A673 (cell line): Measurements from ENCODE around the gene BBS7. TPM values are rescaled to one million over a fixed set of nuclear protein-coding genes. Genes with fewer than 3 reads are reported as not detected.
A peak's percentile ranks its signal among the peaks of the same experiment; 100 is the strongest.

ENCODE experiments used
- BruUV-seq: library from RNA; stranded (reverse); fragments of 400-500 nt; replicated peaks from 2 replicates; lab custom pipeline; 2021; lab: Mats Ljungman, UMichigan
- CTCF ChIA-PET: fragments of 300-600 bp; sonication (Branson Sonifier 250); formaldehyde crosslinking; loops from one replicate; lab custom pipeline; 2022; ENCODE audit warnings: antibody characterized with exemption; lab: Charles Lee
- POLR2A ChIA-PET: fragments of 300-600 bp; sonication (Branson Sonifier 250); formaldehyde crosslinking; loops from one replicate; lab custom pipeline; 2022; ENCODE audit warnings: antibody characterized with exemption; ENCODE audit not compliant: low non-redundant PET; lab: Charles Lee
- DNase-seq: peaks from one replicate; pipeline ENCODE4 v3.0.0-alpha.2; 2015; ENCODE audit warnings: low spot score
- H3K27ac ChIP-seq: fragments of 200-600 bp; sonication (generic); 2 replicates; pipeline ENCODE4 v1.5.1; 2016; ENCODE audit warnings: mixed run types, low read depth, mild to moderate bottlenecking, mixed read lengths, antibody characterized with exemption, low read length; ENCODE audit not compliant: poor library complexity, severe bottlenecking
- H3K27me3 ChIP-seq: fragments of 200-600 bp; sonication (generic); replicated peaks from 2 replicates; pipeline ENCODE4 v1.6.1; 2017; ENCODE audit warnings: mixed run types, low read depth, mild to moderate bottlenecking, mixed read lengths, antibody characterized with exemption, low read length; ENCODE audit not compliant: insufficient read depth, poor library complexity
- H3K36me3 ChIP-seq: fragments of 200-600 bp; sonication (generic); 2 replicates; pipeline ENCODE4 v1.6.1; 2016; ENCODE audit warnings: mixed run types, mild to moderate bottlenecking, mixed read lengths, antibody characterized with exemption, low read length; ENCODE audit not compliant: insufficient read depth, poor library complexity, severe bottlenecking
- H3K4me1 ChIP-seq: fragments of 200-600 bp; sonication (generic); 2 replicates; pipeline ENCODE4 v1.6.1; 2017; ENCODE audit warnings: mixed run types, mild to moderate bottlenecking, mixed read lengths, antibody characterized with exemption, low read length; ENCODE audit not compliant: insufficient read depth, poor library complexity, severe bottlenecking
- H3K4me3 ChIP-seq: fragments of 200-600 bp; sonication (generic); 2 replicates; pipeline ENCODE4 v1.5.1; 2016; ENCODE audit warnings: low read depth, mixed run types, mild to moderate bottlenecking, mixed read lengths, low read length; ENCODE audit not compliant: poor library complexity, severe bottlenecking
- H3K9me3 ChIP-seq: fragments of 200-600 bp; sonication (generic); 2 replicates; pipeline ENCODE4 v1.6.1; 2016; ENCODE audit warnings: mixed run types, low read depth, mild to moderate bottlenecking, mixed read lengths, antibody characterized with exemption, low read length; ENCODE audit not compliant: poor library complexity, severe bottlenecking
- EZH2 ChIP-seq: fragments of 200-600 bp; sonication (generic); IDR thresholded peaks from 2 replicates; pipeline ENCODE4 v1.6.1; 2017; ENCODE audit warnings: borderline replicate concordance, low read depth, mild to moderate bottlenecking, mixed read lengths, antibody characterized with exemption, low read length; ENCODE audit not compliant: poor library complexity, severe bottlenecking
- intact Hi-C: fragments of 100-400 bp; cut with micrococcal nuclease; formaldehyde crosslinking; loops from one replicate; pipeline ENCODE4 v1.10.0; 2022; ENCODE audit not compliant: unreplicated experiment
- total RNA-seq: library from RNA; stranded (reverse); gene quantifications from 2 replicates; pipeline ENCODE4 v1.2.3, GENCODE V29; 2021
- TF ChIP-seq, protein P1 (sequence below): fragments of 300-800, 200-600 bp; sonication (generic); conservative IDR thresholded peaks from 2 replicates; pipeline ENCODE4 v1.5.1; 2017; ENCODE audit warnings: low read depth, mild to moderate bottlenecking, antibody characterized with exemption, low read length, moderate library complexity, mixed read lengths

Gene BBS7
- total RNA-seq, 1 experiment from 2014 or later, result 26.7 TPM

DNA sequence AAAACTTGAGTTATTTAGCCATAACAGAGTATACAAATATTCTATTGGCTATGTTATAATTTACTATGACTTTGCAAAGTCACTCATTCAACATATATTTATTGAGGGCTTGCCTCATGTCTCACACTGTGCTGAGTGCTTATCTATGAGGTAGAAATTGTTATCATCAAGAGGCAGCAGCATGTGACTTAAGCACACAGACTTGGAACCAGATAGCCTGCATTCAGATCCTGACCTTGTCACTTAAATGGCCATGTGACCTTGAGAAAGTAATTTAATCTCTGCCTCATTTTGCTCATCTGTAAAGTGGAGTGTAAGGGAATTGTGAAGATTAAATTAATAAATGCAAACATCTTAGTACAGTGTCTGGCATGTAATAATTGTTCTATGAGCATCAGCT, 79.3 kb downstream of the BBS7 start:
- no peak for TF ChIP-seq EZH2
- TF ChIP-seq, protein P1, sequence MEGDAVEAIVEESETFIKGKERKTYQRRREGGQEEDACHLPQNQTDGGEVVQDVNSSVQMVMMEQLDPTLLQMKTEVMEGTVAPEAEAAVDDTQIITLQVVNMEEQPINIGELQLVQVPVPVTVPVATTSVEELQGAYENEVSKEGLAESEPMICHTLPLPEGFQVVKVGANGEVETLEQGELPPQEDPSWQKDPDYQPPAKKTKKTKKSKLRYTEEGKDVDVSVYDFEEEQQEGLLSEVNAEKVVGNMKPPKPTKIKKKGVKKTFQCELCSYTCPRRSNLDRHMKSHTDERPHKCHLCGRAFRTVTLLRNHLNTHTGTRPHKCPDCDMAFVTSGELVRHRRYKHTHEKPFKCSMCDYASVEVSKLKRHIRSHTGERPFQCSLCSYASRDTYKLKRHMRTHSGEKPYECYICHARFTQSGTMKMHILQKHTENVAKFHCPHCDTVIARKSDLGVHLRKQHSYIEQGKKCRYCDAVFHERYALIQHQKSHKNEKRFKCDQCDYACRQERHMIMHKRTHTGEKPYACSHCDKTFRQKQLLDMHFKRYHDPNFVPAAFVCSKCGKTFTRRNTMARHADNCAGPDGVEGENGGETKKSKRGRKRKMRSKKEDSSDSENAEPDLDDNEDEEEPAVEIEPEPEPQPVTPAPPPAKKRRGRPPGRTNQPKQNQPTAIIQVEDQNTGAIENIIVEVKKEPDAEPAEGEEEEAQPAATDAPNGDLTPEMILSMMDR, result no peak
- peak overlapping the region; percentile 28 for H3K27ac ChIP-seq
- ChIA-PET POLR2A (no interaction called here), CTCF (no interaction called here)
- DNase-seq, result no peak
- no peaks in the 10 kb centered on the region for H3K9me3 ChIP-seq
- peaks cover 24% of the 10 kb centered on the region for H3K4me1 ChIP-seq
- no peaks in the 10 kb centered on the region for H3K36me3 ChIP-seq
- no TSS peak for BruUV-seq
- H3K27me3 ChIP-seq, result no peaks in the 10 kb centered on the region
- intact Hi-C loops, result no loop called here
- no peak overlapping the region for H3K4me3 ChIP-seq

DNA sequence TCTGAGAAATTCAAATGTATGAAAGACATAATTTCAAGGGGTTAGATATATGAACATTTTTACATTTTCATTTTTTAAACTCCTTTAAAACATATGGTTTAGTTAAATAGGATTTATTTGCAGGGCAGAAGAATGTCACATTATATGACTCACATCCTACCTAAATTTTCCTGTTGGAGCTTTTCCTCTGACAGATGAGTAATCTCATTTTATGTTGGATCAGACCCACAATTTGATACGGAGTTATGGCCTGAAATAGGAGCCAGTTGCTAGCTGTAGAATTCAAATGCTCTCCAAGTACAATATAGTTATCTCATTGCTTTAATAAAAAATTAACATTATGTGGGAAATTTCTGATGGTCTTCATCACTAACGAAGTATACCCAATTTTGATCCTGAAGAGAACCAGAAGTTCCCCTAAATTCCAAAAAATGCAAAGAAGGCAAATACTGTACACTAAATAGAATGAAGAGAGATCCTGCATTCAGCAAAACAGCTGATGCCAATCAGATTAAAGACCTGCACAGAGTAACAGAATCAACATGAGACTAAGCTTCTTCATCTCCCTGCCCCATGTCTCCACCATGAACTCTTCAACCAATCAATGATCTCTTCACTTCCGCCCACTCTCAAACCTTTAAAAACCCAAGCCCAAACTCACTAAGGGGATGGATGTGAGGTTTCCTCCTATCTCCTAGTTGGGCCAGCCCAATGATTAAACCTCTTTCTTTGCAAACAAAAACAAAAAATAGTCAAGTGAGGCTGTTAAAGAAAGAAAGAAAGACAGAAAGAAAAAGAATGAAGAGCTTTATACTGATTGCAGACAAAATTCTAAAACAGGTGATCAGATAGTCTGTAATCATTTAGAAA, 80.1 kb downstream of the BBS7 start:
- peak; percentile 76 for DNase-seq
- no TSS peak for BruUV-seq
- no peaks in the 10 kb centered on the region for H3K36me3 ChIP-seq
- H3K4me1 ChIP-seq, result peaks cover 24% of the 10 kb centered on the region
- POLR2A ChIA-PET, result interaction anchor here (0.6 kb wide), 1 partner anchor 40 kb away, joined by 3 read pairs; no protein-coding TSS in a partner anchor
- CTCF ChIA-PET, result no interaction called here
- no peaks in the 10 kb centered on the region for H3K9me3 ChIP-seq
- intact Hi-C loops, result no loop called here
- TF ChIP-seq EZH2, result no peak
- TF ChIP-seq, protein P1, result no peak
- H3K27ac ChIP-seq, result peak overlapping the region; percentile 28
- H3K27me3 ChIP-seq, result no peaks in the 10 kb centered on the region
- no peak overlapping the region for H3K4me3 ChIP-seq

DNA sequence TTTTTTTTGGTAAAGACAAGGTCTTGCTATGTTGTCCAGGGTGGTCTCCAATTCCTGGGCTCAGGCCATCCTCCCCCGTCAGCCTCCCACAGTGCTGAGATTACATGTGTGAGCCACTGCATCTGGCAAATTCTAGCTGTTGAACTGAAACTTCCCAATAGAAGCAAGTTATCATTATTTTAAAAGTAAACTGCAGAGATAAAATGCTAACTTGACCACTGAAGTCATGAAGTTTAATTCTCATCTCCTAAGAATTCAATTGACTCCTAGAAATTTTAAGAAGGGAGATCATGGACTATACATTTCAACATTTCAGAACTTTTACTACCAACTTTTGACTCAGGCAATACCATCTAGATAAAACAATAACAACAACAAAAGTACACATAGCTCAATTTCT, 80.8 kb downstream of the BBS7 start:
- ChIA-PET CTCF (no interaction called here), POLR2A (interaction anchor here (0.6 kb wide), 1 partner anchor 40 kb away, joined by 3 read pairs; no protein-coding TSS in a partner anchor)
- TF ChIP-seq EZH2, result no peak
- TF ChIP-seq, protein P1, result no peak
- intact Hi-C loops, result no loop called here
- H3K4me3 ChIP-seq, result no peak overlapping the region
- H3K4me1 ChIP-seq, result peaks cover 24% of the 10 kb centered on the region
- no TSS peak for BruUV-seq
- no peaks in the 10 kb centered on the region for H3K9me3 ChIP-seq
- DNase-seq, result no peak
- H3K36me3 ChIP-seq, result no peaks in the 10 kb centered on the region
- no peaks in the 10 kb centered on the region for H3K27me3 ChIP-seq
- H3K27ac ChIP-seq, result peak overlapping the region; percentile 28
